ENCODE results near the gene PKHD1. TPM values are rescaled to one million over a fixed set of nuclear protein-coding genes. Genes with fewer than 3 reads are reported as not detected.

PKHD1 gene
- total RNA-seq, 1 experiment from 2014 or later: 3.4 TPM

- DNase-seq (ENCODE audit: low read depth): peak; percentile 81
- in situ Hi-C loops (cut with HindIII; ENCODE audit: low pct_unique_long_range_greater_than_20kb, low sequenced_read_pairs): no loop called here
Measured at GRCh38 chr6:52059821-52060220, 27.6 kb downstream of the PKHD1 start.

- in situ Hi-C loops (cut with HindIII; ENCODE audit: low pct_unique_long_range_greater_than_20kb, low sequenced_read_pairs): no loop called here
- DNase-seq (ENCODE audit: low read depth): no peak
Measured at GRCh38 chr6:52055451-52055850, 32.0 kb downstream of the PKHD1 start.

GRCh38 chr6:52053038-52053695, 34.2 kb downstream of the PKHD1 start:
- in situ Hi-C loops (cut with HindIII; ENCODE audit: low pct_unique_long_range_greater_than_20kb, low sequenced_read_pairs): no loop called here
- no peak for DNase-seq (ENCODE audit: low read depth)

GRCh38 chr6:52050051-52050405, 37.4 kb downstream of the PKHD1 start:
- in situ Hi-C loops (cut with HindIII; ENCODE audit: low pct_unique_long_range_greater_than_20kb, low sequenced_read_pairs): no loop called here
- no peak for DNase-seq (ENCODE audit: low read depth)

GRCh38 chr6:52049252-52050050, 38.0 kb downstream of the PKHD1 start:
- in situ Hi-C loops (cut with HindIII; ENCODE audit: low pct_unique_long_range_greater_than_20kb, low sequenced_read_pairs): no loop called here

GRCh38 chr6:52046456-52046855, 41.0 kb downstream of the PKHD1 start:
- no peak for DNase-seq (ENCODE audit: low read depth)
- in situ Hi-C loops (cut with HindIII; ENCODE audit: low pct_unique_long_range_greater_than_20kb, low sequenced_read_pairs): no loop called here

More at GRCh38 chr6:52049252-52050050, 38.0 kb downstream of the PKHD1 start:
- peak; percentile 29 for DNase-seq (ENCODE audit: low read depth)

GRCh38 chr6:52045481-52045880, 41.9 kb downstream of the PKHD1 start:
- DNase-seq (ENCODE audit: low read depth): no peak
- in situ Hi-C loops (cut with HindIII; ENCODE audit: low pct_unique_long_range_greater_than_20kb, low sequenced_read_pairs): no loop called here

GRCh38 chr6:52045033-52045432, 42.4 kb downstream of the PKHD1 start:
- no peak for DNase-seq (ENCODE audit: low read depth)
- in situ Hi-C loops (cut with HindIII; ENCODE audit: low pct_unique_long_range_greater_than_20kb, low sequenced_read_pairs): no loop called here

- no peak for DNase-seq (ENCODE audit: low read depth)
- in situ Hi-C loops (cut with HindIII; ENCODE audit: low pct_unique_long_range_greater_than_20kb, low sequenced_read_pairs): no loop called here
Measured at GRCh38 chr6:52042141-52042885, 45.1 kb downstream of the PKHD1 start.

GRCh38 chr6:52041134-52041533, 46.3 kb downstream of the PKHD1 start:
- in situ Hi-C loops (cut with HindIII; ENCODE audit: low pct_unique_long_range_greater_than_20kb, low sequenced_read_pairs): no loop called here
- DNase-seq (ENCODE audit: low read depth): no peak

GRCh38 chr6:52027699-52028098, 59.7 kb downstream of the PKHD1 start:
- DNase-seq (ENCODE audit: low read depth): no peak
- in situ Hi-C loops (cut with HindIII; ENCODE audit: low pct_unique_long_range_greater_than_20kb, low sequenced_read_pairs): no loop called here

- in situ Hi-C loops (cut with HindIII; ENCODE audit: low pct_unique_long_range_greater_than_20kb, low sequenced_read_pairs): no loop called here
Measured at GRCh38 chr6:52024451-52025068, 62.9 kb downstream of the PKHD1 start.

GRCh38 chr6:52022675-52023074, 64.7 kb downstream of the PKHD1 start:
- in situ Hi-C loops (cut with HindIII; ENCODE audit: low pct_unique_long_range_greater_than_20kb, low sequenced_read_pairs): no loop called here
- no peak for DNase-seq (ENCODE audit: low read depth)

More at GRCh38 chr6:52024451-52025068, 62.9 kb downstream of the PKHD1 start:
- no peak for DNase-seq (ENCODE audit: low read depth)

- in situ Hi-C loops (cut with HindIII; ENCODE audit: low pct_unique_long_range_greater_than_20kb, low sequenced_read_pairs): no loop called here
- peak; percentile 38 for DNase-seq (ENCODE audit: low read depth)
Measured at GRCh38 chr6:52020945-52021570, 66.4 kb downstream of the PKHD1 start.

- no peak for DNase-seq (ENCODE audit: low read depth)
- in situ Hi-C loops (cut with HindIII; ENCODE audit: low pct_unique_long_range_greater_than_20kb, low sequenced_read_pairs): no loop called here
Measured at GRCh38 chr6:52019881-52020280, 67.5 kb downstream of the PKHD1 start.

- in situ Hi-C loops (cut with HindIII; ENCODE audit: low pct_unique_long_range_greater_than_20kb, low sequenced_read_pairs): no loop called here
- DNase-seq (ENCODE audit: low read depth): no peak
Measured at GRCh38 chr6:52019092-52019491, 68.3 kb downstream of the PKHD1 start.

- no peak for DNase-seq (ENCODE audit: low read depth)
- in situ Hi-C loops (cut with HindIII; ENCODE audit: low pct_unique_long_range_greater_than_20kb, low sequenced_read_pairs): no loop called here
Measured at GRCh38 chr6:52016915-52017748, 70.3 kb downstream of the PKHD1 start.

Data from Caki2 (cell line).